ENCODE measurements around the gene REC8. TPM values are rescaled to one million over a fixed set of nuclear protein-coding genes. Genes with fewer than 3 reads are reported as not detected.

The REC8 gene
- total RNA-seq, 1 experiment from 2014 or later, result 6.5 TPM

GRCh38 chr14:24150061-24150460, 21.8 kb upstream of the REC8 start:
- no peaks in the 10 kb centered on the region; the same call in 1 of the 2 replicates for H3K36me3 ChIP-seq (ENCODE audit: low read depth)
- no peak overlapping the region for H3K4me2 ChIP-seq
- no peak for DNase-seq
- peaks cover 30% of the 10 kb centered on the region for H3K79me2 ChIP-seq (ENCODE audit: low read depth)
- H2AFZ ChIP-seq, result no peak overlapping the region
- CTCF ChIA-PET, result no interaction called here
- H3K4me1 ChIP-seq (replicated peaks; ENCODE audit: insufficient read depth), result peaks cover 15% of the 10 kb centered on the region
- H3K4me3 ChIP-seq, result no peak overlapping the region
- no peak for TF ChIP-seq EZH2 (IDR thresholded peaks at IDR 0.05; ENCODE audit: low read depth)
- no peak for TF ChIP-seq CTCF (conservative IDR thresholded peaks at IDR 0.05)
- no peaks in the 10 kb centered on the region for H3K27me3 ChIP-seq (ENCODE audit: insufficient read depth, low read depth)
- no peaks in the 10 kb centered on the region for H3K9me2 ChIP-seq (ENCODE audit: insufficient read depth)
- no peaks in the 10 kb centered on the region for H3K9me3 ChIP-seq (ENCODE audit: insufficient read depth, low read depth)
- no TSS peak for BruUV-seq (replicated peaks)
- no peak overlapping the region for H3K27ac ChIP-seq
- peaks cover 3% of the 10 kb centered on the region; the same call in 1 of the 2 replicates for H3F3A ChIP-seq (ENCODE audit: insufficient read depth, low read depth)
- intact Hi-C loops (cut with micrococcal nuclease; ENCODE audit: unreplicated experiment), result no loop called here
- POLR2A ChIA-PET (ENCODE audit: unreplicated experiment), result no interaction called here
- H4K20me1 ChIP-seq (ENCODE audit: insufficient read depth), result no peaks in the 10 kb centered on the region

DNA sequence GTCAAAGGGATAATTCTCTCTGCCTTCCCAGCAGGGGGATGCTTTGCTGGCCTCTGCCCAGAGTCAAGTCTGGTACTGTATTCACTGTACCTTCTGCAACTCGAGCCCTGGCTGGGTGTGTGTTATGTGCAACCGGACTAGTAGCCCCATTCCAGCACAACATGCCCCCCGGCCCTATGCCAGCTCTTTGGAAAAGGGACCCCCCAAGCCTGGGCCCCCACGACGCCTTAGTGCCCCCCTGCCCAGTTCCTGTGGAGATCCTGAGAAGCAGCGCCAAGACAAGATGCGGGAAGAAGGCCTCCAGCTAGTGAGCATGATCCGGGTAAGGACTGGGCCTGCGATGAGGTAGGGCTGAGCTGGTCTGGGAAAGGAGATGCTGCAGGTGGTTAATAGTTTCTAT, 21.3 kb upstream of the REC8 start:
- H3K79me2 ChIP-seq (ENCODE audit: low read depth), result peaks cover 25% of the 10 kb centered on the region
- no peaks in the 10 kb centered on the region for H3K9me3 ChIP-seq (ENCODE audit: insufficient read depth, low read depth)
- no peak overlapping the region for H2AFZ ChIP-seq
- H3K4me1 ChIP-seq (replicated peaks; ENCODE audit: insufficient read depth), result peaks cover 10% of the 10 kb centered on the region
- TF ChIP-seq EZH2 (IDR thresholded peaks at IDR 0.05; ENCODE audit: low read depth) (no peak), CTCF (conservative IDR thresholded peaks at IDR 0.05) (no peak)
- H3K36me3 ChIP-seq (ENCODE audit: low read depth), result no peaks in the 10 kb centered on the region; the same call in 1 of the 2 replicates
- H3K4me3 ChIP-seq, result no peak overlapping the region
- no peaks in the 10 kb centered on the region for H4K20me1 ChIP-seq (ENCODE audit: insufficient read depth)
- H3F3A ChIP-seq (ENCODE audit: insufficient read depth, low read depth), result peaks cover 3% of the 10 kb centered on the region; the same call in 1 of the 2 replicates
- no peak for DNase-seq
- intact Hi-C loops (cut with micrococcal nuclease; ENCODE audit: unreplicated experiment), result no loop called here
- H3K4me2 ChIP-seq, result no peak overlapping the region
- POLR2A ChIA-PET (ENCODE audit: unreplicated experiment), result no interaction called here
- BruUV-seq (replicated peaks), result no TSS peak
- CTCF ChIA-PET, result no interaction called here
- H3K27ac ChIP-seq, result no peak overlapping the region
- H3K27me3 ChIP-seq (ENCODE audit: insufficient read depth, low read depth), result no peaks in the 10 kb centered on the region
- H3K9me2 ChIP-seq (ENCODE audit: insufficient read depth), result no peaks in the 10 kb centered on the region

GRCh38 chr14:24150993-24151392, 20.9 kb upstream of the REC8 start:
- Histone ChIP-seq H3K4me3 (no peak overlapping the region), H3K27ac (no peak overlapping the region), H3K79me2 (ENCODE audit: low read depth) (peaks cover 21% of the 10 kb centered on the region), H4K20me1 (ENCODE audit: insufficient read depth) (no peaks in the 10 kb centered on the region), H3K4me1 (replicated peaks; ENCODE audit: insufficient read depth) (peaks cover 6% of the 10 kb centered on the region; the same call in 1 of the 2 replicates), H3F3A (ENCODE audit: insufficient read depth, low read depth) (peaks cover 3% of the 10 kb centered on the region; the same call in 1 of the 2 replicates), H3K4me2 (no peak overlapping the region), H3K9me3 (ENCODE audit: insufficient read depth, low read depth) (no peaks in the 10 kb centered on the region), H3K9me2 (ENCODE audit: insufficient read depth) (no peaks in the 10 kb centered on the region), H3K36me3 (ENCODE audit: low read depth) (no peaks in the 10 kb centered on the region; the same call in 1 of the 2 replicates), H3K27me3 (ENCODE audit: insufficient read depth, low read depth) (no peaks in the 10 kb centered on the region), H2AFZ (no peak overlapping the region)
- DNase-seq, result no peak
- no TSS peak for BruUV-seq (replicated peaks)
- TF ChIP-seq EZH2 (IDR thresholded peaks at IDR 0.05; ENCODE audit: low read depth) (no peak), CTCF (conservative IDR thresholded peaks at IDR 0.05) (no peak)
- ChIA-PET POLR2A (ENCODE audit: unreplicated experiment) (no interaction called here), CTCF (interaction anchor here (1.1 kb wide), 1 partner anchor 10 kb away, joined by 4 read pairs; the partner anchor contains the start of gene IRF9)
- intact Hi-C loops (cut with micrococcal nuclease; ENCODE audit: unreplicated experiment), result no loop called here
